NCI-H460 (cell line): ENCODE measurements around the gene CEP78. TPM values are rescaled to one million over a fixed set of nuclear protein-coding genes. Genes with fewer than 3 reads are reported as not detected.
"Not testable (repeated sequence)": the region's sequence is repeated elsewhere in the genome, so short reads cannot be mapped to it uniquely, and the experiment has no call there.

ENCODE experiments used
- DNase-seq: peaks from one replicate; pipeline ENCODE4 v3.0.0-alpha.2; 2016; ENCODE audit warnings: low read depth; ENCODE audit errors: extremely low read depth
- polyA plus RNA-seq: library from polyadenylated mRNA; depleted of rRNA; stranded (reverse); fragments of >200 nt; gene quantifications from 2 replicates; pipeline ENCODE4 v1.2.3, GENCODE V29; 2014; cell fraction: nucleus; rRNA removed
- total RNA-seq: library from RNA; depleted of rRNA; stranded (reverse); fragments of >200 nt; shearing (Covaris generic); gene quantifications from 2 replicates; pipeline ENCODE4 v1.2.3, GENCODE V29; 2014; rRNA removed

Gene CEP78, protein sequence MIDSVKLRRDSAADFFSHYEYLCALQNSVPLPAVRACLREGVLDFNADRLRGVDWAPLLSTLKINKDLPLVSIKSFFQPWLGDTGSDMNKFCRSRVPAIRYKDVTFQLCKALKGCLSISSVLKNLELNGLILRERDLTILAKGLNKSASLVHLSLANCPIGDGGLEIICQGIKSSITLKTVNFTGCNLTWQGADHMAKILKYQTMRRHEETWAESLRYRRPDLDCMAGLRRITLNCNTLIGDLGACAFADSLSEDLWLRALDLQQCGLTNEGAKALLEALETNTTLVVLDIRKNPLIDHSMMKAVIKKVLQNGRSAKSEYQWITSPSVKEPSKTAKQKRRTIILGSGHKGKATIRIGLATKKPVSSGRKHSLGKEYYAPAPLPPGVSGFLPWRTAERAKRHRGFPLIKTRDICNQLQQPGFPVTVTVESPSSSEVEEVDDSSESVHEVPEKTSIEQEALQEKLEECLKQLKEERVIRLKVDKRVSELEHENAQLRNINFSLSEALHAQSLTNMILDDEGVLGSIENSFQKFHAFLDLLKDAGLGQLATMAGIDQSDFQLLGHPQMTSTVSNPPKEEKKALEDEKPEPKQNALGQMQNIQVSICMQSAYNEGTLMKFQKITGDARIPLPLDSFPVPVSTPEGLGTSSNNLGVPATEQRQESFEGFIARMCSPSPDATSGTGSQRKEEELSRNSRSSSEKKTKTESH
- total RNA-seq = 25.8 and 25.9 TPM in 2 replicates
- 52.1 and 58.3 TPM in 2 replicates for polyA plus RNA-seq

DNA sequence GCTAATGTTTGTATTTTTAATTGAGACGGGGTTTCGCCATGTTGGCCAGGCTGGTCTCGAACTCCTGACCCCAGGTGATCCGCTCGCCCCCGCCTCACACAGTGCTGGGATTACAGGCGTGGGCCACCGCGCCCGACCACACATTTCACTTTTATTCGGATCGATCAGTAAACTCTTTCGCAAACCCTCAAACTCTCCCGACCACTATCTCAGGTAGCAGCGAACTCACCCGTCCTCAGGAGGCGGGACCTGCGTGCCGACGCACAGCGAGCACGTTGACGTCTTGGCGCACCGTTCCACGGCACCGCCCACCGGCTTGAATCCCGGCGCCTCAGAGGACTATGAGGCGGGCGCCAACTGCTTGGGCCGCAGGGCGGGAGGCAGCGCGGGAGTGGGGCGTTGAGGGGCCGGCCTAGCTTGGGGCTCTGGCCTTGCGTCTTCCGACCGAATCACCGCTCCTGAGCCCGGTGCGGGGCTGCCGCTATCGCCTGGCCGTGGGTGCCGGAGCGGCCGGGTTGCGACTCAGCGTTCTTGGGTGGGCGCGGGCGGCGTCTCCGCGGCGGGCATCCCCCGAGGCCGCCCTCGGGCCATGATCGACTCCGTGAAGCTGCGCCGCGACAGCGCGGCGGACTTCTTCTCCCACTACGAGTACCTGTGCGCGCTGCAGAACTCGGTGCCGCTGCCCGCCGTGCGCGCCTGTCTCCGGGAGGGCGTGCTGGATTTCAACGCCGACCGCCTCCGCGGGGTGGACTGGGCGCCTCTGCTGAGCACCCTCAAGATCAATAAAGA, at the start of gene CEP78:
Gene CEP78 (plus strand): TSS at position 314 of the 789 bp plus-strand sequence. CDS start 276 bp downstream, at position 590.
- peak; percentile 89 for DNase-seq

GRCh38 chr9:78187763-78188484, 48.0 kb upstream of the CEP78 start:
- no peak for DNase-seq

DNA sequence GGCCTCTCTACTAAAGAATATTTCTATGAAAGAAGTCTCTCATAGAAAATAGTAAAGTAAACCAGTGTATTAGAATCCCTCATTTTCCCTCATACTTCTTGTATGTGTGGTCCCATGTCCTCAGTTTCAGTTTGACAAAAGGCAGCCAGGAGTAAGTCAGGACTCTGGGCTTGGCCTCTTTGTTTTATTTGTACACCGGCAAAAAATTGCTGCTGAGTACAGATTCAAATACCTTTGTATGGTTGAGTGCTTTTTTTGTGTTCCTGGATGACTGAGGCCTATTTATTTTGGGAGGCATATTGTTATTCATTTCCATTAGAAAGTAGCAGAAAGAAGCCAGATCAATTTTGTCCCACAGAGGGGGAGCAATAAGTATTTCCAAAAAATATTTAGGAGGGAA, 47.3 kb upstream of the CEP78 start:
- no peak for DNase-seq

DNA sequence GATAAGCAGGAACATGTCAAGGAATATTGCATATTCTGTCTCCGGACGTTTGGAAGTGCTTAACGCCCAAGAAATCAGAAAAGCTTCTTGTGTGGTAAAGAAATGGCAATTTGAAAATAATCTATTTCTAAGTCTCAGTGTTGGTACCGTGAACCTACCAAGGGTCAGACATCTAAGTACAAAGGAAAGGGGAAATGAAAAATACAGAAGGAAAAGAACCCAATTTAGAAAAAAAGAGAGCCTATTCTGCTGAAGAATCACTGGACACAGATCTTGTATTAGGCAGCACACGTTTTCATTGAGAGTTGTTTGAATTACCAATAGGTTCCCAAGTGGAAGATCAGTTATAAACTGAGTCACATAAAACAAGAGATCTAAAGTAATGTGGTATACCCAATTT, 46.9 kb upstream of the CEP78 start:
- no peak for DNase-seq

DNA sequence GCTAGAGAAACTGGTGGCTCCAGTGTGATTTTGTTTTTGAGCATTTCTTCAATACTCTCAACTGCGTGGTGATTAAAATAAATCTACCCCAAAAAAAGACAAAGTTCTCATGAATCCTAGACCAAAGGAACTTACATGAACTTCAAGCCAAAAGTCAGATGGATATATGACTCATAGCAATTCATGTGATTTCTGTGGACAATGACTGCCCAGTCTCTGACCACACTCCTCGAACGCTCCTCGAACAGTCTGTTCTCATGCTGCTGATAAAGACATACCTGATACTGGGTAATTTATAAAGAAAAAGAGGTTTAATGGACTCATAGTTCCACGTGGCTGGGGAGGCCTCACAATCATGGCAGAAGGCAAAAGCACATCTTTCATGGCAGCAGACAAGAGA, 46.4 kb upstream of the CEP78 start:
- no peak for DNase-seq

- DNase-seq = no peak
Measured at GRCh38 chr9:78191931-78192330, 43.9 kb upstream of the CEP78 start.

DNA sequence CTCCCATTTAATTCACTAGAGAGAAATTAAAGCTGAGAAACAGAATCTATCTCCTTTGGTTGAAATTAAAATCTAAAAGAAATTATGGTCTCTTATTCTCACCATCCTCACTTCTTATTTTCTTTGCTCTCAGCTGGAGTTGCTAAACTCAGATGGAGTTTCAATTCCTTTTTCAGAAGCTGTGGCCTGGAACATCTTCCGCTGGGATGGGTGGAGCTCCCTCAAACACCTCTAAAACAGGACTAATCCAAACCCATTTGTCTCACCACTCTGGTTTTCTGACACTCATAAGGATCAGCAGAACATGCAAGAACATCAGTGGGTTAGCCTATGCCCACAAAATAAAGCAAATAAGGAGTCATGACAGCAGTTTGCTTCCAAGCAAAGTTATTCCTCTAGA, 39.6 kb upstream of the CEP78 start:
- no peak for DNase-seq

DNA sequence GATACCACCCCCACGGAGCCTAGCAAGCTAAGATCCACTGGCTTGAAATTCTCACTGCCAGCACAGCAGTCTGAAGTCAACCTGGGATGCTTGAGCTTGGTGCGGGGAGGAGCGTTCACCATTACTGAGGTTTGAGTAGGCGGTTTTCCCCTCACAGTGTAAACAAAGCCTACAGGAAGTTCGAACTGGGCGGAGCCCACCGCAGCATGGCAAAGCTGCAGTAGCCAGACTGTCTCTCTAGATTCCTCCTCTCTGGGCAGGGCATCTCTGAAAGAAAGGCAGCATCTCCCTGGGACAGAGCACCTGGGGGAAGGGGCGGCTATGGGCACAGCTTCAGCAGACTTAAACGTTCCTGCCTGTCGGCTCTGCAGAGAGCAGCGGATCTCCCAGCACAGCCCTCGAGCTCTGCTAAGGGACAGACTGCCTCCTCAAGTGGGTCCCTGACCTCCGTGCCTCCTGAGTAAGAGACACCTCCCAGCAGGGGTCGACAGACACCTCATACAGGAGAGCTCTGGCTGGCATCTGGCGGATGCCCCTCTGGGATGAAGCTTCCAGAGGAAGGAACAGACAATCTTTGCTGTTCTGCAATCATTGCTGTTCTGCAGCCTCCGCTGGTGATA, 34.6 kb upstream of the CEP78 start:
- DNase-seq = peak; percentile 7

DNA sequence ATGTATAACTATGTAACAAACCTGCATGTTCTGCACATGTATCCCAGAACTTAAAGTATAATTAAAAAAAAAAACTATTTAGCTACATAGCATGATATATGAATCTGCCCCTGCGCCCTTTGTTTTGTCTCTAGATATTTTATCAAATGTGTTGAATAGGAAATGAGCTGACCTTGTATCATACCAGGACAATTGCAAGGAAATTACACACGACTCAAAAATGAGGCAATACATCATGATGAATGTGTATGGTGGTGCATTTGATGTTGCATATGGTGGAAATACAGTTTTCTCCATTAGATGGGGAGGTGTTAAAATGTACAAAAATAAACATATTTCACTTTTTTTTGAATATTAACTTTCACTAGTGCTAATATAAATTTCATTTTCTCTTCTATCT, 28.6 kb upstream of the CEP78 start:
- no peak for DNase-seq

DNA sequence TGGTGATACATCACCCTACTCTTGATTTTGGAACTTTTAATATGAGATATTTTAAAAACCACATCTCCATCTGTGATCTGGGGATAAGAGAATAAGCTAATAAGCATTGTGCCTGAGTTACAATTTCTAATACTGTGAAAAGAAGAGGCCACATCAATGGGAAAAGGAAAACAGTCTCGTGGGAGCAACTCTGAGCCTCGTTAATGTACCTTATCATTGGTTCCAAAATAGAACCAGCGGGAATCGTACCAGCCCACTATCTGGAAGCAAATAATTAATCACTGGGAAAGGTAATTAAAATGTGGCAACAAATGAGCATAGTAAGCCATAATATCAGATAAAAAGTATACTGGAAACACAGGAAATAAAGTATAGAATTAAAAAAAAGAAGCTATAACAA, 28.0 kb upstream of the CEP78 start:
- no peak for DNase-seq

DNA sequence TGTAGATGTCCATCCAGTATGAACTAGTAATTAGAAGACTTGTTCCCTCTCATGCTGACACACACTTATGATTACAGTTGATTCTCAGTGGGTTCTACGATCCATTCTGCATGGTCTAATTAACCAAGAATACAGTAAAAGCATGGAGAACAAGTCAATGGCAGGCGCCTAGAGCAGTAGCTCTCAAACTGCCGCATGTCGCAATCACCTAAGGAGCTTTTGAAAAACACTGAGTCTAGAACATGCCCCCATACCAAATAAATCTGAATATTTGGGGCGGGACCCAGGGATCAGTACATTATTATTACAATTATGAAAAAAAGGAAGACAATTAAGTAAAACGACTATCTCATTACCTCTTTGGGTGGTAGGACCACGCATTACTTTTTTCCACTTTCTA, 26.7 kb upstream of the CEP78 start:
- DNase-seq = no peak

DNA sequence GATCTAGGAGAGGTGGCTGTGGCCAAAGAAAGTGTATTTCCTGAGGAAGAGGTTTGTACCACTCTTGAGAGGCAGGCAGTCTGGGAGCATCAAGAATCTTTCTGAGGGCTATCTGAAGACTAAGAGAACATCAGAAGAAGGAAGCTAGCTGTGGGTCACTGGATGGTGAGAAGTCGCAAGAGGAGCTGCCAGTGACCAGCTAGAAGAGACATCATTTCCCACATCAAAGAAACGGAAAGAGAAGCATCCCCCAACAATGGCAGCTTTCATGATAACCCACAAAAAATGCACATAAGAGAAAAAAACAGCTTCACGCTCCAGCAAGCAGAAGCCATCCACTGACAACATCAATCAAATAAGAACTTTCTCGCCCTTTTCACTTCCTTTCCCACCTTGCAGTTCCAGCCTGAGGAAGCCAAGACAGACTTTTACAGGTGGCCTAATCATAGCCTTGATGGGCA, 25.0 kb upstream of the CEP78 start:
- no peak for DNase-seq

DNA sequence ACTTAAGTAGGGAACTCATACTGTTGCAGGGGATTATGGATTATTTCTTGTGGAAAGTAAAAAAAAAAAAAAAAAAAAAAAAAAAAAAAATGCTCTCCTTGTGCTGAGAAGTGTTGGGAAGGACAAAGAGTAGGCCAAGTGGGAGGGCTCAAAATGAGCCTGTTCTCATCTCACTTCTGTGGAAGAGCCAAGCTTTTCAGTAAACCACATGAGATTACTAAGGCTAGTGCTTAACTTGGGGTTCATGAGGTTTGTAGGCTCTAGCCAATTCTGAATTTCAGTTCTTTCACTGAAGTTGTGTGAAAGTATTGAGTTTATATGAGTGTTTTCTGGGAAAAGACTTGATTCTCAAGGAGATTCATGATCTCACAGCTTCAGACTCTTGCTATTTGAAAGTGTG, 23.0 kb upstream of the CEP78 start:
- no peak for DNase-seq

DNA sequence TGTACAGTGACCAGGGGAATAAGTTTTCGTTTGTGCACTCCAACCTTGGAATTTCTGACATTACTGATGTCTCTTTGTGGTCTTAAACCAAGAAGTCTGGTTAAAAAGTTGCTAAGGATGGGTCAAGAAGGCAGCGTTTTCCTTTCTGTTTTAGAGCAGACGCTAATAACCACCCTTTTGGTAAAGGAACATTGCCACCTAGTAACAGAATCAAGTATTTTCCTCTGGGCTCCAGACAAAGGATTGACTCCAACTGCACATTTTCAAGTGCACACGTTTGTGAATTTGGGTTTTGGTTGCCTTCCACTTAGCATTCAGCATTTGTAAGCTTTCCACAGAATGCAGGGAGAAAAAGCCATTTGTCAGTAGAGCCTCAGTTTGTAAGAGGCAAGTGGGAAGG, 22.2 kb upstream of the CEP78 start:
- no peak for DNase-seq

GRCh38 chr9:78214492-78214891, 21.4 kb upstream of the CEP78 start:
- DNase-seq = no peak

GRCh38 chr9:78215706-78216105, 20.2 kb upstream of the CEP78 start:
- DNase-seq = no peak

DNA sequence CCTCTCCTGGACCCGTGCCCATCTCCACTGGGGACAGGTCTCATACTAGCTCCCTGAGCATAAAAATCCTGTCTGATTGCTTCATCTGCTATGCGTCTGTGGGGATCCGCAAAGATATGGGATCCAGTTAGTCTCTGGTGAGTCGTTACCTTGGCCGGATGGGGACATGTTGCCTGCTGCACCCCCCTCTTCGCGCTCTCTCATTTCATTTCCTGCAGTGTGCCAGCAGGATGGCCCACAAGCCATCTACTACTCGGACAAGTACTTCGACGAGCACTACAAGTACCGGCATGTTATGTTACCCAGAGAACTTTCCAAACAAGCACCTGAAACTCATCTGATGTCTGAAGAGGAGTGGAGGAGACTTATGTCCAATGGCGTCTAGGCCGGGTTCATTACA, 17.0 kb upstream of the CEP78 start:
- no peak for DNase-seq

DNA sequence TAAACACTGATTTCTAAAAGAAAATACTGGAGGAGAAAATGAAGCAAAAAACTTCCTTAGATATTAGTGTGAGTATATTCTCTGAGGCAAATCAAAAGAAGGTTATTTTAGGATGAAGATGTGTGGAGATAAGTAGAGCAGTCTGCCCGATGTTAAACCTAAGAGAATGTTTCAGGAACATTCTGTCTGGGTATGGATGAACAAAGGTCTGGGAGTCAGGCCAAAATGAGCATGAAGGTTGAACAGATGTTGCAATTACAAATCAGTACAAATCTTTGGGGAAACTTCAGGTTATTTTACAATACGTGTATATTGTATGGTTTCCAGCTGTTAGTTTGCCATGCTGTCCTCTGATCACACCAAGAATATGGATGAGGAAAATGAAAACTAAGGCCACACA, 14.4 kb upstream of the CEP78 start:
- DNase-seq = no peak

GRCh38 chr9:78221841-78222240, 14.0 kb upstream of the CEP78 start:
- not testable (repeated sequence) for DNase-seq

- DNase-seq = no peak
Measured at GRCh38 chr9:78230761-78231160, 5.1 kb upstream of the CEP78 start.
